Ovary (tissue), 3 donors: ENCODE results near the gene CFAP20.

Experiments
- CTCF ChIP-seq, 3 donors: fragments of 450-650 bp in 2 of 3; fragments of 200-600 bp in 1 of 3; IDR thresholded peaks; one replicate each; pipeline versions ENCODE4 v1.5.1 to v1.8.0; 2016 to 2022; ENCODE audit warnings: antibody characterized with exemption in 3 of 3, mild to moderate bottlenecking in 1 of 3
- POLR2A ChIP-seq: fragments of 450-650 bp; IDR thresholded peaks from one replicate; pipeline ENCODE4 v1.6.1; 2017; ENCODE audit warnings: antibody characterized with exemption, mild to moderate bottlenecking, moderate library complexity
- donor health status: DM: no; HTN: no; CAD: no.

- TF ChIP-seq CTCF (IDR thresholded peaks at IDR 0.05) (no peak), POLR2A (no peak)
Measured at GRCh38 chr16:58128181-58128631, 975 bp downstream of the CFAP20 start.
